CD4-positive, alpha-beta T cell (primary cell): Measurements from ENCODE around the gene KCTD16. TPM values are rescaled to one million over a fixed set of nuclear protein-coding genes. Genes with fewer than 3 reads are reported as not detected.

Source experiments
- ATAC-seq: fragments of 200-7000 bp; cut with Tn5 transposase; one replicate; pipeline ENCODE4 v1.10.0; 2022; ENCODE audit warnings: mild to moderate bottlenecking; ENCODE audit not compliant: poor library complexity
- CTCF ChIA-PET: fragments of 350-600 bp; sonication (Branson Sonifier 250); formaldehyde crosslinking; loops from one replicate; lab custom pipeline; 2021; ENCODE audit warnings: antibody characterized with exemption, inconsistent platforms; lab: Charles Lee
- POLR2A ChIA-PET: fragments of 350-600 bp; sonication (Branson Sonifier 250); formaldehyde crosslinking; loops from one replicate; lab custom pipeline; 2021; ENCODE audit warnings: antibody characterized with exemption, inconsistent platforms; lab: Charles Lee
- DNase-seq, 14 experiments: peaks; one replicate each; pipeline ENCODE4 v3.0.0-alpha.2; 2013 to 2020; ENCODE audit warnings: mixed read lengths in 2 of 14
- H3K27ac ChIP-seq, 2 donors: one replicate each; pipeline versions ENCODE4 v1.5.1 to v1.7.0; 2013; ENCODE audit warnings: low read length in 2 of 2, low read depth in 1 of 2, mild to moderate bottlenecking in 1 of 2
- H3K27me3 ChIP-seq, 2 experiments: 1 replicate in 1 of 2; 2 replicates in 1 of 2; pipeline versions ENCODE4 v1.6.1 to v1.7.0; 2013; ENCODE audit warnings: low read length in 2 of 2, control low read depth in 1 of 2, mild to moderate bottlenecking in 1 of 2, moderate library complexity in 1 of 2; ENCODE audit not compliant: insufficient read depth in 2 of 2, control insufficient read depth in 1 of 2
- H3K36me3 ChIP-seq: one replicate; pipeline ENCODE4 v1.6.1; 2013; ENCODE audit warnings: low read length, control low read depth; ENCODE audit not compliant: insufficient read depth
- H3K4me1 ChIP-seq: one replicate; pipeline ENCODE4 v1.6.1; 2013; ENCODE audit warnings: low read length, control low read depth; ENCODE audit not compliant: insufficient read depth
- H3K4me3 ChIP-seq: one replicate; pipeline ENCODE4 v1.5.1; 2013; ENCODE audit warnings: mild to moderate bottlenecking, low read length, moderate library complexity
- H3K9me3 ChIP-seq, 2 experiments: 1 replicate in 1 of 2; 2 replicates in 1 of 2; pipeline versions ENCODE4 v1.6.1 to v1.7.0; 2013; ENCODE audit warnings: low read length in 2 of 2, mild to moderate bottlenecking in 2 of 2, control low read depth in 1 of 2, moderate library complexity in 1 of 2; ENCODE audit not compliant: control insufficient read depth in 1 of 2, insufficient read depth in 1 of 2
- H3K27ac Mint-ChIP-seq: one replicate; pipeline ENCODE4 v1.8.0; 2020; ENCODE audit warnings: mixed read lengths
- H3K27me3 Mint-ChIP-seq: one replicate; pipeline ENCODE4 v1.8.0; 2021; ENCODE audit warnings: mixed read lengths
- H3K36me3 Mint-ChIP-seq: one replicate; pipeline ENCODE4 v1.8.0; 2021; ENCODE audit warnings: low read depth, mixed read lengths
- H3K4me1 Mint-ChIP-seq: one replicate; pipeline ENCODE4 v1.8.0; 2021; ENCODE audit warnings: low read depth, mixed read lengths
- H3K4me3 Mint-ChIP-seq: one replicate; pipeline ENCODE4 v1.8.0; 2020; ENCODE audit warnings: mild to moderate bottlenecking, mixed read lengths
- H3K9me3 Mint-ChIP-seq: one replicate; pipeline ENCODE4 v1.8.0; 2020; ENCODE audit warnings: mixed read lengths
- intact Hi-C, 2 experiments: fragments of 100-400 bp; cut with DNase I in 1 of 2; cut with micrococcal nuclease in 1 of 2; formaldehyde crosslinking; loops; one replicate each; pipeline versions ENCODE4 v1.15.1 to v1.9.0; 2023 to 2025; cut with DNase I, micrococcal nuclease
- total RNA-seq, 174 experiments: library from RNA in 2 of 174; stranded (reverse) in 2 of 174; gene quantifications; one replicate each; pipeline ENCODE4 v1.2.3 and lab custom pipeline; 2021 to 2026
- TF ChIP-seq, protein P1 (sequence below): fragments of 200-600 bp; IDR thresholded peaks from one replicate; pipeline ENCODE4 v1.8.0; 2022; ENCODE audit warnings: antibody characterized with exemption, mild to moderate bottlenecking

KCTD16 gene
- total RNA-seq, 2 experiments from 2014 or later, result not detected

DNA sequence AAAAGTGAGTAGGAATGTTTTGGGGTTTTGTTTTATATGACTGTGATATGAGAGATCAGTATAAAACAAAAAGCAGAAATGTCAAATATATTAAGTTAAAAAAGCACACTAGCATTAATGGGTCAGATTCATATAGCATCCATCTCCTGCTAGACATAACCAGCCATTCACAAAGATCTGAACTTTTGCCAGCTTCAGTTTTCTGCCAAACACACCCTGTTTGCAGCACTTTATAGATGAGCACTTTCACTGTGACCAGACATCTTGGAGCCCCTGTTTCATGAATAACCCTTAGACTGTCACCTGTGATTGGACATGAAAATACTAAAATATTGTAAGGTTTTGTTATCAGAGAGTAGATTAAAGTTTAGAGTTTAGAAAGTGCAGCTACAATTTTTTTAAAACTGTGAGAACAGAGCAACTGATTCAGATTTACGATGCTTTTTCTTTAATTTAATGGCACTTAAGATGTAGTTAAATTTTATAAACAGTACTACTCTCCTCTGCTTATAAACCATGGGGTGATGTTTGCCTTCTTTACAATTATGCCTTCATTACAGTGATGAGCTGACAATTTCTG lies 142.6 kb downstream of the KCTD16 start:
- no peaks in the 10 kb centered on the region for H3K4me1 Mint-ChIP-seq

DNA sequence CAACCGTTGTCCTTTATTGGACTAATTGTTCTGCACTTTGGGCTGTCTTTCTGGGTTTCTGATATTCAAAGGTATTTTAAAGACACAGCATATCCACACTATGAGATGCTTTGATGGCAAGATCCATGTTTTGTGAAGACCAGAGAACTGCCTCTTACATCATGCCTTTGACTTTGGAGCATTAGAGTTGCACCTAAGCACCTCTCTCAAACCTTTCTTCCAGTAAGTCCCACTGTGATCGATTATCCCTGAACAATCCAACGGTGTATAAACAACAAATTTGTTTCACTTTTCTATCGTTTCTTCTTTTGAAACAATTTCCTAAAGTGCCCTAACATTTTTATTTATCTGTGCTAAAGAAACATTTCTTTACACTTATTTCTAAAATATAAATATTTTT lies 144.4 kb downstream of the KCTD16 start:
- H3K4me3 Mint-ChIP-seq, result no peak overlapping the region
- Histone ChIP-seq H3K27me3 (no peaks in the 10 kb centered on the region), H3K4me1 (no peaks in the 10 kb centered on the region), H3K36me3 (no peaks in the 10 kb centered on the region), H3K4me3 (no peak overlapping the region), H3K27ac (no peak overlapping the region), H3K9me3 (no peaks in the 10 kb centered on the region)
- H3K36me3 Mint-ChIP-seq, result no peaks in the 10 kb centered on the region
- H3K9me3 Mint-ChIP-seq, result no peaks in the 10 kb centered on the region
- POLR2A ChIA-PET, result no interaction called here
- DNase-seq (no peak), ATAC-seq (no peak)
- intact Hi-C loops, result no loop called here
- no peaks in the 10 kb centered on the region for H3K4me1 Mint-ChIP-seq
- no peak overlapping the region for H3K27ac Mint-ChIP-seq
- TF ChIP-seq, protein P1, sequence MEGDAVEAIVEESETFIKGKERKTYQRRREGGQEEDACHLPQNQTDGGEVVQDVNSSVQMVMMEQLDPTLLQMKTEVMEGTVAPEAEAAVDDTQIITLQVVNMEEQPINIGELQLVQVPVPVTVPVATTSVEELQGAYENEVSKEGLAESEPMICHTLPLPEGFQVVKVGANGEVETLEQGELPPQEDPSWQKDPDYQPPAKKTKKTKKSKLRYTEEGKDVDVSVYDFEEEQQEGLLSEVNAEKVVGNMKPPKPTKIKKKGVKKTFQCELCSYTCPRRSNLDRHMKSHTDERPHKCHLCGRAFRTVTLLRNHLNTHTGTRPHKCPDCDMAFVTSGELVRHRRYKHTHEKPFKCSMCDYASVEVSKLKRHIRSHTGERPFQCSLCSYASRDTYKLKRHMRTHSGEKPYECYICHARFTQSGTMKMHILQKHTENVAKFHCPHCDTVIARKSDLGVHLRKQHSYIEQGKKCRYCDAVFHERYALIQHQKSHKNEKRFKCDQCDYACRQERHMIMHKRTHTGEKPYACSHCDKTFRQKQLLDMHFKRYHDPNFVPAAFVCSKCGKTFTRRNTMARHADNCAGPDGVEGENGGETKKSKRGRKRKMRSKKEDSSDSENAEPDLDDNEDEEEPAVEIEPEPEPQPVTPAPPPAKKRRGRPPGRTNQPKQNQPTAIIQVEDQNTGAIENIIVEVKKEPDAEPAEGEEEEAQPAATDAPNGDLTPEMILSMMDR, result no peak
- peaks cover 18% of the 10 kb centered on the region for H3K27me3 Mint-ChIP-seq
- CTCF ChIA-PET, result no interaction called here

More for the DNA sequence above, 142.6 kb downstream of the KCTD16 start:
- TF ChIP-seq, protein P1, result no peak
- ChIA-PET CTCF (no interaction called here), POLR2A (no interaction called here)
- ATAC-seq, result no peak
- no peaks in the 10 kb centered on the region for H3K36me3 ChIP-seq
- H3K36me3 Mint-ChIP-seq, result no peaks in the 10 kb centered on the region
- H3K4me3 ChIP-seq, result no peak overlapping the region
- peaks cover 24% of the 10 kb centered on the region for H3K27me3 Mint-ChIP-seq
- H3K27me3 ChIP-seq, result no peaks in the 10 kb centered on the region
- H3K27ac ChIP-seq, result no peak overlapping the region
- no peaks in the 10 kb centered on the region for H3K9me3 Mint-ChIP-seq
- H3K9me3 ChIP-seq, result no peaks in the 10 kb centered on the region
- intact Hi-C loops, result no loop called here
- H3K27ac Mint-ChIP-seq, result no peak overlapping the region
- H3K4me1 ChIP-seq, result no peaks in the 10 kb centered on the region
- no peak overlapping the region for H3K4me3 Mint-ChIP-seq
- no peak for DNase-seq

DNA sequence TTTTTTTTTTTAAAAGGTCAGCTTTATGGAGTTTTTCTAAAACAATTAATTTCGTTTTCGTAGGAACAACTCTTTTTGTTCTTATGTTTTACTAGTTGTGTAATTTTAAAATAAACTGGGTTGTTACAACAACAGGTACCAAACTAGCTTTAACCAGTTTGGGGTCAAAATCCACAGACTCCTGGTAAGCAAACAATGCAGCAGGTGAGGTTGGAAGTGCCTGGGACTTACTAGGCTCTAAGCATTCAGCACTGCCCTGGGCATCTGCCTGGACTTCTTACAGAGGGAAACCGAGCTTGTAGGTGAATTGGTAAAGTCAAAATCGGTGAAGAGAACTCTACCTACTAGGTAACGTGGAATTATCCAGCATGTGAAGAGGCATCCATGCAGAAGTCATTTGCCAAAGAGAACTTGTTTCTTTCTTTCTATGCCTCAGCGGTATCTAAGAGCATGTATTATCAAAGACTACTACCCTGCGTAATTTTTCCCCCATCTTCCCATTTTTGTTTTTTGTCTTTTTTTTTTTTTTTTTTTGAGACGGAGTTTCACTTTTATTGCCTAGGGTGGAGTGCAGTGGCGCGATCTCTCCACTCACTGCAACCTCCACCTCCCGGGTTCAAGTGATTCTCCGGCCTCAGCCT lies 145.4 kb downstream of the KCTD16 start:
- Mint-ChIP-seq H3K36me3 (no peaks in the 10 kb centered on the region), H3K27me3 (peaks cover 14% of the 10 kb centered on the region), H3K9me3 (no peaks in the 10 kb centered on the region), H3K27ac (no peak overlapping the region), H3K4me1 (no peaks in the 10 kb centered on the region), H3K4me3 (no peak overlapping the region)
- Histone ChIP-seq H3K4me1 (no peaks in the 10 kb centered on the region), H3K27ac (no peak overlapping the region), H3K27me3 (no peaks in the 10 kb centered on the region), H3K36me3 (no peaks in the 10 kb centered on the region), H3K9me3 (no peaks in the 10 kb centered on the region), H3K4me3 (no peak overlapping the region)
- TF ChIP-seq, protein P1, result no peak
- ATAC-seq (no peak), DNase-seq (no peak)
- ChIA-PET POLR2A (no interaction called here), CTCF (no interaction called here)
- intact Hi-C loops, result no loop called here
